Activated CD8-positive, alpha-beta memory T cell treated with anti-CD3 and anti-CD28 coated beads for 36 hours (primary cell): ENCODE measurements around the gene FBXO45. TPM values are rescaled to one million over a fixed set of nuclear protein-coding genes. Genes with fewer than 3 reads are reported as not detected.
"Not testable (repeated sequence)": the region's sequence is repeated elsewhere in the genome, so short reads cannot be mapped to it uniquely, and the experiment has no call there.

ENCODE experiments used
- CTCF ChIA-PET: fragments of 350-600 bp; sonication (Branson Sonifier 250); formaldehyde crosslinking; loops from one replicate; lab custom pipeline; 2021; ENCODE audit warnings: antibody characterized with exemption; lab: Charles Lee
- POLR2A ChIA-PET: fragments of 350-600 bp; sonication (Branson Sonifier 250); formaldehyde crosslinking; loops from one replicate; lab custom pipeline; 2021; ENCODE audit warnings: antibody characterized with exemption; lab: Charles Lee
- total RNA-seq, 2 experiments: library from RNA; stranded (reverse); gene quantifications; one replicate each; pipeline ENCODE4 v1.2.3, GENCODE V29; 2021

Gene FBXO45, protein sequence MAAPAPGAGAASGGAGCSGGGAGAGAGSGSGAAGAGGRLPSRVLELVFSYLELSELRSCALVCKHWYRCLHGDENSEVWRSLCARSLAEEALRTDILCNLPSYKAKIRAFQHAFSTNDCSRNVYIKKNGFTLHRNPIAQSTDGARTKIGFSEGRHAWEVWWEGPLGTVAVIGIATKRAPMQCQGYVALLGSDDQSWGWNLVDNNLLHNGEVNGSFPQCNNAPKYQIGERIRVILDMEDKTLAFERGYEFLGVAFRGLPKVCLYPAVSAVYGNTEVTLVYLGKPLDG
- total RNA-seq = 10 to 100 TPM; 28.5 to 28.9 TPM

DNA sequence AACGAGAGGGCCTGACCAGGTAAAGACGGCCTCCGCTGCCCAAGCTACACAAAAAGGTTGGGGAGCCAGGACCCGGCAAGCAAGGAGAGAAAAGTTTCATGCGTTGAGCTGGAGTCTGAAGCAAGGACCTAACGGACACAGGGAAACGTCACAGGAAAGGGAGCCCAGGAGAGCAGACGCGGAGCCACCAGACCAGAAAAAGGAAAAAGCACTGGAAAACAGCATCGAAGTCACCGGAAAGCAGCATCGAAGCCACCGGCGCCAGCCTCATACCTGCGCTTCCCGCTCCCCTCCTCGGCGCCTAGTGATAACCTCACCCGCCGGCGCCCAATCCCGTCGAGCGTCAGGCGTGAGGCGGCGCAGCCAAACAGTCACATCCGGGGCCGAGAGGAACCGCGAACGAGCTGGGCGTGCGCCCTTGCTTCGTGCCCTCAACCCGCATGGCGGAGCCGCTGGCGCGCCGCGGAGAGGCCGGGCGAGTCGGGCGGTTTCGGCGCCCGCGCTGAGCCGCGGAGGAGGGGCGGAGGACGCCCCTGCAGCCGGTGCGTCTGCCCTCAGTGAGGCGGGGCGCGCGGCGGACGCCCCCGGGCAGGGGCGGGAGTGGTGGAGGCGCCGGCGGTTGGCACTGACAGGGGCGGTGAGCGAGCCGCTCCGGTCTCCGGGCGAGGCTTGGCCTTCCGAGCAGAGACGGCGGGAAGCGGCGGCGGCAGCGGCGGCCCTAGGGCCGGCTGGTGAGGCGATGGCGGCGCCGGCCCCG, at the start of gene FBXO45, which contains the start of gene WDR53:
Gene FBXO45 (plus strand): TSS at position 415 of the 757 bp plus-strand sequence. CDS start 325 bp downstream, at position 740.
Gene WDR53 (minus strand): TSS at position 309 of the 757 bp plus-strand sequence. CDS start 7,079 bp downstream, outside the sequence.
- POLR2A ChIA-PET = interaction anchor here (0.5 to 1.7 kb wide), 9 partner anchors 21 to 440 kb away, joined by 3 to 5 read pairs (median 3); partner anchors contain the start of genes CEP19, DYNLT2B, PIGX and UBXN7
- CTCF ChIA-PET = interaction anchor here (1.0 to 2.3 kb wide), 3 partner anchors 30 to 328 kb away, joined by 3 to 9 read pairs (median 3); no protein-coding TSS in a partner anchor

DNA sequence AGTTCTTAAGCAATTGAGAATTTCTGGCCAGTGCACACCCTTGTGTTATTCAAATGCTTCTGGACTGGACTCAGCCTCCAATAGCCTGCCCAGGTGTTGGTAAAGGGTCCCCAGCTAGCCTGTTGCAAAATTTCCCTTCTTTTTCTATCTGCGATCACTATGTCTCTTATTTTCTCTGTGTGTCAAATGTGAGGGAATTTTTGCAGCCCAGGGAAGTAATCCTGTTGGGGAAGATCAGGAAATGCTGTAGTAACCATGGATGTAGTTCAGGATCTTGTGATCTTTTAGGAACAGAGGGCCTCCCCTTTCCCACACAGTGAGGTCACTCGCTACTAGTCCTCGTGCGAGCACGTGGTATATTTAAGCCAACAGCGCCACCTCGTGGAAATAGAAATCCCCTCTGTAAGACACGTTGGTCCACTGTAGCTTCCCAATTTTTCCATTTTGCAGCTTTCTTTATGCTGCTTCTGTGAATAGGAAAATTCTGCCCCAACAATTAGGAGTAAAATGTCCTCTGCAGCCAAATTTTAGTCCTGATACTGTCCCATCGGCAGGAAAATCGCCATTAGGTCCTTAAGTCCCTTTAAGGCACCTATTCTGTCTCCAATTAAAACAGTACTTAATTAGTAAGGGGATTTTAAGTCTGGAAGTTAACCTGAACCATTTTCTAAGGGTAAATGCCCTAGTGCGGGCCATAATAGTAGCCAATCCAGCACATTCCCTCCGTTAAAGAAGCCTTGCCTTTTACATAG, 49.3 kb upstream of the FBXO45 start:
- CTCF ChIA-PET = interaction anchor here (0.9 to 1.5 kb wide), 3 partner anchors 258 to 266 kb away, joined by 3 read pairs; no protein-coding TSS in a partner anchor

DNA sequence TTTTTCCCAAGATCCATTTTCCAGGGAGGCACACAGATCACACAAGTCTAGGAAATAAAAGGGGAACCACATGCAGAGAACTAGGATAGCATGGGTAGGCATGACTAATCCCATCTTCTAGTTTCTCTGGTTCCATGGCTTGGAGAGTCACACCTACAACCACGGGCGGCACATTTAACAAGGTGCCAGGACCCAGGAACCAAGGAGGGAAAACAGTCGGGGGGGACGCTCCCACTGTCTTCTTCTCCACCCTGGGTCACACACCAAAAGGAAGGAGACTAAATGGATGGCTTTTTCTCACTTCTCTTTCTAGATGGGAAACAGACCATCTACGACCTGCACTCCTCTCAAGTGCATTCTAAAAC, 48.8 kb upstream of the FBXO45 start:
- ChIA-PET CTCF (interaction anchor here (0.6 to 1.5 kb wide), 4 partner anchors 112 to 266 kb away, joined by 3 read pairs; no protein-coding TSS in a partner anchor), POLR2A (no interaction called here)

More for the DNA sequence above, 49.3 kb upstream of the FBXO45 start:
- POLR2A ChIA-PET = no interaction called here

DNA sequence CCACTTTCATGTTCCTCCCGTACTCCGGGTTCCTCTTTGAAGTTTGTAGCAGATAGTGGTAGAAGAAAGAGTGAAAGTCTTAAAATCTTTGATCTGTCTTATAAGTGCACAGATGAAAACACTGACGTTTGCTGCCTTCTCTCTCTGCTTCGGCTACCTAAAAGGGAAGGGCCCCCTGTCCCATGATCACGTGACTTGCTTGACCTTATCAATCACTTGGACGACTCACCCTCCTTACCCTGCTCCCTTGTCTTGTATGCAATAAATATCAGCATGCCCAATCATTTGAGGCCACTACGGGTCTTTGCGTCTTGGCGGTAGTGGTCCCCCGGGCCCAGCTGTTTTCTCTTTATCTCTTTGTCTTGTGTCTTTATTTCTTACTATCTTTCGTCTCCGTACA, 47.2 kb upstream of the FBXO45 start:
- POLR2A ChIA-PET = not testable (repeated sequence)
- CTCF ChIA-PET = interaction anchor here (0.6 to 1.4 kb wide), 2 partner anchors 17 to 228 kb away, joined by 3 to 4 read pairs; partner anchors contain the start of gene RNF168

DNA sequence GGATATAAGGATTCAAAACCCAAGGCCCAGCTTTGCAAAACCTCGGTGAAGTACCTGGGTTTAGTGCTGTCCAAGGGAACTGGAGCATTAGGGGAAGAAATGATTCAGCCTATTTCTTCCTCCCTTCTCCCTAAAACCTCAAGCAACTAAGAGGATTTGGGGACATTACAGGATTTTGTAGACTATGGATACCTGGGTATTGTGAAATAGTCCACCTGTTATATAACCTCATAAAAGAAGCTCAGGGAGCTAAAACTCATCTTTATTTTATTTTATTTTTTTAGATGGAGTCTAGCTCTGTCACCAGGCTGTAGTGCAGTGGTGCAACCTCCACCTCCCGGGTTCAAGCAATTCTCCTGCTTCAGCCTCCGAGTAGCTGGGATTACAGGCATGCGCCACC, 44.6 kb upstream of the FBXO45 start:
- ChIA-PET CTCF (interaction anchor here (0.6 to 0.9 kb wide), 3 partner anchors 12 to 58 kb away, joined by 3 to 5 read pairs (median 3); no protein-coding TSS in a partner anchor), POLR2A (no interaction called here)

DNA sequence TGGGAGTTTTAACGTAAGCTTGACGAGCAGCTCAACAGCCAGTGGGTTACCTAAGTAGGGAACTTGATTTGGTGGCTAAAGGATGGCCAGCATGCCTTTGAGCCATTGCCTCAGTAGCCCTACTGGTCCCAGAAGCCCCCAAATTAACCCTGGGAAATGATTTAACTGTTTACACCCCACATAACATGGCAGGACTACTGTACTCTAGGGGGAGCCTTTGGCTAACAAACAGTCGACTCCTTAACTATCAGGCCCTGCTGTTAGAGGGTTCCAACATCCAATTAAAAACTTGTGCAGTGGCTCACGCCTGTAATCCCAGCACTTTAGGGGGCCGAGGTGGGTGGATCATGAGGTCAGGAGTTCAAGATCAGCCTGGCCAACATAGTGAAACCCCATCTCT, 43.9 kb upstream of the FBXO45 start:
- ChIA-PET CTCF (interaction anchor here (0.6 to 1.2 kb wide), 3 partner anchors 19 to 59 kb away, joined by 3 read pairs; no protein-coding TSS in a partner anchor), POLR2A (no interaction called here)

DNA sequence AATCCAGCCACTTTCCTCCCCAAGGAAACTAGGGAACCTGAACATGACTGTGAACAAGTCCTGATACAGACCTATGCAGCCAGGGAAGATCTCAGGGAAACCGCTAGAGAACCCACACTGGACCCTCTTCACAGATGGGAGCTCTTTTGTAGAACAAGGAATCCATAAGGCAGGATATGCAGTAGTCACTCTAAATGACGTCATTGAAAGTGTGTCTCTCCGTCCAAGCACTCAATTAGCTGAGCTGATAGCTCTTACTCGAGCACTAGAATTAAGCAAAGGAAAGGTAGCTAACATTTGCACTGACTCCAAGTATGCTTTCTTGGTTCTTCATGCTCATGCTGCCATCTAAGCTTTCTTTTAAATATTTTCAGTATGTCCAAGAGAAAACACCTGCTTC, 43.3 kb upstream of the FBXO45 start:
- ChIA-PET POLR2A (no interaction called here), CTCF (interaction anchor here (1.2 kb wide), 1 partner anchor 19 kb away, joined by 3 read pairs; no protein-coding TSS in a partner anchor)

DNA sequence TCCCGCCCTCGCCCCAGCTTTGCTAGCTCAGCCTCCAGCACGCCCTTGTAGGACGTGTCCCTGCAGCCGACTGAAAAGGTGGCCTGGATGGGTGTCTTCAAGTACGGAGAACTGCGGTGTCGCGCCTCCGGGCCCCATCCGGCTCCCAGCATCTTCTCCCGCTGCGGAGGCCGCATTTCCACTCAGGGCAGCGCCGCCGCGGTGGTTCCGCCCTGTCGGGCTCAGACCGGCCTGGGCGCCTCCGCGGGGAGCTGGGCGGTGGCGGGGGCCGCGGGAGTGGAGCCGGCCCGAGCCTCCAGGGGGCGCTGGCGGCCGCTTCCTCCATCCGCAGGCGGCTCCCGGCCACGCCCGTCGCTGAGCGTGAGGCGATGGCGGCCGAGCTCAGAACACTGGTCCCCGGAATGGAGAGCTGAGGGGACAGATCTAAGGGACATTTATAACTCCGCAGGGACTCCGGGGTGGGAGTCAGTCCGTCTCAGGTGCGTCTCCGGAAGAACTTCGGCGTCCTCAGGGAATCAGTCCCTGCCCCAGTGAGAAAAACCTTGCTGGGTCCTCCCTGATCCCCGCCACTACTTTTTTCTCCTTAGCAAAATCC, 39.7 kb upstream of the FBXO45 start:
- ChIA-PET CTCF (interaction anchor here (0.5 to 1.8 kb wide), 19 partner anchors 10 to 417 kb away, joined by 3 to 9 read pairs (median 4); partner anchors contain the start of genes FBXO45 and WDR53), POLR2A (interaction anchor here (0.7 to 0.8 kb wide), 2 partner anchors 40 to 336 kb away, joined by 3 read pairs; partner anchors contain the start of genes FBXO45 and WDR53)

DNA sequence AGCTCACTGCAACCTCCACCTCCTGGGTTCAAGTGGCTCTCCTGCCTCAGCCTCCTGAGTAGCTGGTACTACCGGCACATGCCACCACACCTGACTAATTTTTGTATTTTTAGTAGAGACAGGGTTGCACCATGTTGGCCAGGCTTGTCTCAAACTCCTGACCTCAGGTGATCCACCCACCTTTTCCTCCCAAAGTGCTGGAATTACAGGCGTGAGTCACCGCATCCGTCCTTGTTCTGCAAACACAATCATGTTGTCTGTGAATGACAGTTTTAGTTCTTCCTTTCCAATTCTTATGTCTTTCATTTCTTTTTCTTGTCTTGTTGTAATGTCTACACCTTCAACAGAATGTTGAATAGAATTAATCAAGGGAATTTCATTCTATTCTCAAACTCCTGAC, 37.0 kb upstream of the FBXO45 start:
- CTCF ChIA-PET = interaction anchor here (0.6 kb wide), 1 partner anchor 252 kb away, joined by 3 read pairs; no protein-coding TSS in a partner anchor
- POLR2A ChIA-PET = no interaction called here

DNA sequence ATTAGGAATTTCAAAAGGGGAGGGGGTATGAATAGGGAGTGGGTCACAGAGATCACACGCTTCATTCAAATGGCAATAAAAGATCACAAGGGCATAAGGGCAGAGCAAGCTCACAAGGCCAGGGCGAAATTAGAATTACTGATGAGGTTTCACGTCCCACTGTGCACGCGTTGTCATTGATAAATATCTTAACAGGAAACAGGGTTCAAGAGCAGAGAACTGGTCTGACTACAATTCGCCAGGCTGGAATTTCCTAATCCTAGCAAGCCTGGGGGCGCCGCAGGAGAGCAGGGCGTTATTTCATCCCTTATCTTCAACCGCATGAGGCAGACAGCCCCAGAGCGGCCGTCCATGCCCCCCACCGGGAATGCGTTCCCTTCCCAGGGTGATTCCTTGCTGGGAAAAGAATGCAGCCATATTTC, 35.2 kb upstream of the FBXO45 start:
- ChIA-PET CTCF (no interaction called here), POLR2A (no interaction called here)

DNA sequence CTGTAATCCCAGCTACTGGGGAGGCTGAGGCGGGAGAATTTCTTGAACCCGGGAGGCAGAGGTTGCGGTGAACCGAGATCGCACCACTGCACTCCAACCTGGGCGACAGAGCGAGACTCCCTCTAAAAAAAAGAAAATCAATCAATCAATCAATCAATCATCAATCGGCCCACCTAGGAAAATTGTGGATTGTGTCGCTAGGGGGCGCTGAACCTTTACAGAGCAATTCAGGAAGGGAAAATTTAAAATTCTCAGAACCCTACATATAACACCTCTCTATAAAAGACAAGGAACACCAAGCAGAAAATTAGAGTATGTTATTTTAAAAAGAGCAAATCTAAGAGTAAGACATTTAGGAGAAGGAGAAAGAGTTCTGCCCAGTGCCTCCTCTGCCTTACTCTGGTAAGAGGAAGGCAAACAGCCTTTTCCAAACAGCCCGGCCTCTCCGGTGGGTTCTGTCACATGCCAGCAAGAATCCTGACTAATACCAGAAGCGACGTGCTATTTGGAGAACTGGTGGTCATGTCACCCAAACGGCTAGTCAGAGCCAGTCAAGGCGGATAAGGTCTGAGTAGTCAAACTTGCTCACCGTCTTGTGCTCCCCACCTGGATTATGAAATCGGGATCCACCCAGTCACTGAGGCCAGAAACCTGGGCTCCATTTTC, 31.0 kb upstream of the FBXO45 start:
- CTCF ChIA-PET = interaction anchor here (0.7 to 1.4 kb wide), 4 partner anchors 9 to 44 kb away, joined by 3 to 4 read pairs (median 3); partner anchors contain the start of genes FBXO45 and WDR53
- POLR2A ChIA-PET = no interaction called here

DNA sequence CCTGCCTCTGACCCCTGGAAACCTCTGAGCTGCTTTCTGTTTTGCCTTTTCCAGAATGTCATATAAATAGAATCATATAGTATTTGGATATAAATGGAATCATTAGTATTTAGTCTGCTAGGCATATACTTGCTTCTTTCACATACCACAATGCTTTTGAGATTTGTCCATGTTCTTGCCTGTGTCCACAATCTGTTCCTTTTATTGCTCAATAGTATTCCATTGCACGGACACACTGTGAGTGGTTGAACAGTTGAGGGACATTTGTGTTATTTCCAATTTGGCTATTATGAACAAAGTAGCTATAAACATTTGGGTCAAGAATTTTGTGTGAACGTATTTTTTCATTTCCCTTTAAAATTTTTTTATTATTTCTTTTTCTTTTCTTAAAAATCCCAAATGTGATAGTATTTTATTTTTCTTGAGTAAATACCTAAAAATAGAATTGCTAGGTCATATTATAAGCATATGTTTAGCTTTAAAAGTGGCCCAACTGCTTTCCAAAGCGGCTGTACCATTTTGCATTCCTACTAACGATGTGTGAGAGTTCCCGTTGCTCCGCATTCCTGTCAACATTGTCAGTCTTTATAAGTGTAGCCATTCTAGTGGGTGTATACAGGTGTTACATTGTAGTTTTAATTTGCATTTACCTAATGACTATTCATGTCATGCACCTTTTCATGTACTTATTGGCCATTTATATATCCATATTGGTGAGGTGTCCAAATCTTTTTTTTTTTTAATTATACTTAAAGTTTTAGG, 26.6 kb upstream of the FBXO45 start:
- ChIA-PET POLR2A (no interaction called here), CTCF (interaction anchor here (1.5 kb wide), 1 partner anchor 13 kb away, joined by 6 read pairs; no protein-coding TSS in a partner anchor)

DNA sequence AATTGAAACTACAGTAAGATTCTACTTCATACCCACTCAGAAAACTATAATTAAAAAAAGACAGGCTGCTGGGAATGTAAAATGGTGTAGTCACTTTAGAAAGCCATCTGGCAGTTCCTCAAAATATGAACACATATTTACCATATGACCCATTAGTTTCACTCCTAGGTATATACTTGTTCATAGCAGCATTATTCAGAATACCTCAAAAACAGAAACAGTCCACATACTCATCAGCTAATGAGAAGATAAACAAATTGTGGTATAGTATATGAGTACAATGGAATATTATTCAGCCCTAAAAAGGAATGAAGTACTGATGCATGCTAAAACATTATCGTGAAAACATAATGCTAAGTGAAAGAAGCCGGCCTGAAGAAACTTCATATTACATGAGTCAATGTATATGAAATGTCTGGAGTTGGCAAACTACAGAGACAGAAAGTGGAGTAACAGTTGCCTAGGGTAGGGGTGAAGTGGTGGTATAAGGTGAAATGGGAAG, 23.9 kb upstream of the FBXO45 start:
- POLR2A ChIA-PET = no interaction called here
- CTCF ChIA-PET = interaction anchor here (0.5 to 1.0 kb wide), 2 partner anchors 16 to 47 kb away, joined by 3 to 4 read pairs; no protein-coding TSS in a partner anchor

DNA sequence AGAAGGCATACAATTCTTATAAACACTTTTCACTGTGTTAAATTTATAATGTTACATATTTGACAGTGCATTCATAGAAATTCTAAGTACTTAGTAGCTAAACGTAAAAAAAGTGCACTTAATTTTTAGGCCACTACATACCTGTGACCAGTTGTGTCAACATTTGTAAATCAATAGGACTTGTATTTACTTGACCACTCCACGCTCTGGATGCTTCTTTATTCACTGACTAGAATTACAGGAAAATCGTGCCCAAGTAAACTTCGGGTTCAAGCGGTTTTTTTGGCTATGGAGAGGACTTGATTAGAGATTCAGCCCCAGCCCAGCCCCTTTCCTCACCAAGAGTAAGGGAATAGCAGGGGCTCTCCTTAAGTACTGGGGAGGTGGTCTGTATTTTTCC, 21.9 kb upstream of the FBXO45 start:
- ChIA-PET CTCF (interaction anchor here (0.6 kb wide), 1 partner anchor 239 kb away, joined by 4 read pairs; no protein-coding TSS in a partner anchor), POLR2A (no interaction called here)

DNA sequence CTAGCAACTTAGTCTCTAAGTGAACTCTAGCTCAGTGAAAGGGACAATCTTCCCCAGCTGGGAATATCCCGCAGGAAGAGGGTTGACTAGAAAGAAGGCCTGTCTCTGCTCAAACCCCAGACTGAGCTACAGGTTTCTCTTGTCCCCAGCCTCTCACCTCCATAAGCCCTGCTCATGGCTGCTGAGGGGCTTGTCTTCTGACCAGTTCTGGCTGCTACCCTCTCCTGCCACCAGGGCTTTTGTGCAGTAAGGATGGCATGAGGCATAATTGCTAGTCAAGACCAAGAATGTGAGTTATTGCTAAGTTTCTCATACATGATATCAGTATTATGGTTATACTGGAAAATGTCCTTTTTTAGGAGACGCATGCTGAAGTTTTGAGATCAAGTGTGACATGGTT, 21.4 kb upstream of the FBXO45 start:
- POLR2A ChIA-PET = no interaction called here
- CTCF ChIA-PET = interaction anchor here (0.6 kb wide), 1 partner anchor 239 kb away, joined by 4 read pairs; no protein-coding TSS in a partner anchor

DNA sequence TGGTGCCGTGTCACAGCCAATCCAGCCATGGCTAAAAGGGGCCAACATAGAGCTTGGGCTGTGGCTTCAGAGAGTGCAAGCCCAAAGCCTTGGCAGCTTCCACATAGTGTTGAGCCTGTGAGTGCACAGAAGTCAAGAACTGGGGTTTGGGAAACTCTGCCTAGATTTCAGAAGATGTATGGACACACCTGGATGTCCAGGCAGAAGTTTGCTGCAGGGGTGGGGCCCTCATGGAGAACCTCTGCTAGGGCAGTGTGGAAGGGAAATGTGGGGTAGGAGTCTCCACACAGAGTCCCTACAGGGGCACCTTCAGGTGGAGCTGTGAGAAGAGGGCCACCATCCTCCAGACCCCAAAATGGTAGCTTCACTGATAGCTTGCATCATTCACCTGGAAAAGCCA, 19.1 kb upstream of the FBXO45 start:
- CTCF ChIA-PET = interaction anchor here (0.5 kb wide), 1 partner anchor 19 kb away, joined by 3 read pairs; no protein-coding TSS in a partner anchor
- POLR2A ChIA-PET = not testable (repeated sequence)
